ENCODE results near the gene SETBP1. TPM values are rescaled to one million over a fixed set of nuclear protein-coding genes. Genes with fewer than 3 reads are reported as not detected.

Gene SETBP1
- total and polyA plus RNA-seq, 5 experiments from 2014 or later = 0.16 to 1.6 (median 1.6) TPM; not detected in 2

DNA sequence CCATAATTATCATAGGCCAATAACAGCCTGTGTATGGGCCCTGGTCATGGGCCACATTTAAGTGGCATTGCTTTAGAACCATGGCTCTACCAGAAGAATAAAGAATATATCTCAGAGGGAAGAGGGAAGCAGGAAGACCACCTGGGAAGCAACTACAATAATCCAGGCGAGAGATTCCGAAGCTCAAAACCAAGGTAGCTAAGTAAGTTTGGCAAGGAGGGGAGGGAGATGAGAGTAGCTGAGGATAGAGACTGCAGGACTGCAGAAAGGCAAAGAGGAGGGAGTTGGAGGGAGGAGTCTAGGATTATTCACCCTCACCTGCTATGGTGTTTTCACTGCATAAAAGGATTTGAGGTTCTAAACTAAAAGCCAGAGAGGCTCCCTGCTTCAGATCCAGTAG lies 293.5 kb downstream of the SETBP1 start:
- DNase-seq = no peak
- ATAC-seq = no peak
- POLR2A ChIA-PET = no interaction called here
- peaks cover 0 to 7% (median 0%) of the 10 kb centered on the region in 5 donors for H3K27me3 Mint-ChIP-seq
- H3K36me3 Mint-ChIP-seq = no peaks in the 10 kb centered on the region
- H3K4me1 Mint-ChIP-seq = no peaks in the 10 kb centered on the region
- no peaks in the 10 kb centered on the region for H3K9me3 Mint-ChIP-seq
- H3K27ac Mint-ChIP-seq = no peak overlapping the region
- H3K4me3 Mint-ChIP-seq = no peak overlapping the region

DNA sequence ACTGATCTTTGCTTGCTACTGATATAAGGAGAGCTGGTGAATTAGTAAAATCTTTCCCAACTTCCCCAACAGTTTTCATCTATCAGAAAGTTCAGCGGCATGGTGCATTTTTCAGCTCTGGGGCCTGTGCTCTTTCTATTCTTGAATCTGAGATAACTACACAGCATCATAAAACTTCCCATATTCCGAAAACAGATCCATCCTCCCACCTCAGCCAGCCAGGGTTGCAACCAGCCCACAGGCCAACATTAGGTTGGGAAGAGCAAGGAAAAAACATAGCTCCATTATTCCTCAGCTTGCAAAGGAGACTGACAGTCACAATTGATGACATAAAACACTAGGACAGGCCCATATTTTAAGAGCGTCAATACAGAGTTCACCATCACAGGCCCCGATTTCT lies 297.2 kb downstream of the SETBP1 start:
- POLR2A ChIA-PET = no interaction called here
- no peak overlapping the region for H3K4me3 Mint-ChIP-seq
- no peak overlapping the region for H3K27ac Mint-ChIP-seq
- H3K4me1 Mint-ChIP-seq = no peaks in the 10 kb centered on the region
- no peaks in the 10 kb centered on the region for H3K36me3 Mint-ChIP-seq
- ATAC-seq (no peak), DNase-seq (no peak)
- H3K9me3 Mint-ChIP-seq = no peaks in the 10 kb centered on the region
- peaks cover 0 to 7% (median 0%) of the 10 kb centered on the region in 5 donors for H3K27me3 Mint-ChIP-seq

DNA sequence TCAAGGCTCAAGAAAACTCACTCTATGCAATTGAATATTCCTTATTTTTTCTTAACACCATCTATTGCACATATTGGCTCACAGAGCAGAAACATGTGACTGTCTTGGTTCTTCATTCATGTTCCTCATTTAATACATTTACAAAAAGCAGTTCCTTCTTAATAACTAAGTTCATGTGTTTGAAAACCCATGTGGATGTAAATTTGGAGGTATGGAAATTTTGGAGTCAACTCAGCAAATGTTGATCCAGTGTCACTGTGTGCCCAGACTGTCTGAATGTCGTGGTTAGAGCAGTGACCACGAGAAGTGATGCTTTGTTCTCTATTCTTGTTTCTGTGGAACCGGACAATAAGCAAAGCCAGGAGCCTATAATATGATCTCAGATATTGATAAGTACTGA lies 299.1 kb downstream of the SETBP1 start:
- H3K9me3 Mint-ChIP-seq = no peaks in the 10 kb centered on the region
- H3K4me3 Mint-ChIP-seq = no peak overlapping the region
- no peaks in the 10 kb centered on the region for H3K27me3 Mint-ChIP-seq
- DNase-seq (no peak), ATAC-seq (no peak)
- H3K27ac Mint-ChIP-seq = no peak overlapping the region
- H3K4me1 Mint-ChIP-seq = no peaks in the 10 kb centered on the region
- POLR2A ChIA-PET = no interaction called here
- H3K36me3 Mint-ChIP-seq = no peaks in the 10 kb centered on the region

GRCh38 chr18:44981121-44981520 lies 300.4 kb downstream of the SETBP1 start:
- ATAC-seq (no peak), DNase-seq (no peak)
- H3K4me1 Mint-ChIP-seq = no peaks in the 10 kb centered on the region
- no peaks in the 10 kb centered on the region for H3K36me3 Mint-ChIP-seq
- H3K27ac Mint-ChIP-seq = no peak overlapping the region
- POLR2A ChIA-PET = no interaction called here
- H3K27me3 Mint-ChIP-seq = peaks cover 0 to under 1% (median 0%) of the 10 kb centered on the region in 5 donors
- no peaks in the 10 kb centered on the region for H3K9me3 Mint-ChIP-seq
- no peak overlapping the region for H3K4me3 Mint-ChIP-seq

GRCh38 chr18:44986933-44987332 lies 306.2 kb downstream of the SETBP1 start:
- no peak for ATAC-seq
- no peak for DNase-seq
- H3K4me1 Mint-ChIP-seq = no peaks in the 10 kb centered on the region
- no peaks in the 10 kb centered on the region for H3K36me3 Mint-ChIP-seq
- POLR2A ChIA-PET = no interaction called here
- H3K27me3 Mint-ChIP-seq = peaks cover 0 to 1% (median 0%) of the 10 kb centered on the region in 5 donors
- no peak overlapping the region for H3K27ac Mint-ChIP-seq
- no peak overlapping the region for H3K4me3 Mint-ChIP-seq
- peaks cover 0 to 10% (median 0%) of the 10 kb centered on the region in 9 donors for H3K9me3 Mint-ChIP-seq

GRCh38 chr18:44987371-44987770 lies 306.7 kb downstream of the SETBP1 start:
- Mint-ChIP-seq H3K4me3 (no peak overlapping the region), H3K27me3 (peaks cover 0 to 1% (median 0%) of the 10 kb centered on the region in 5 donors), H3K9me3 (peaks cover 0 to 10% (median 0%) of the 10 kb centered on the region in 9 donors), H3K27ac (no peak overlapping the region), H3K4me1 (no peaks in the 10 kb centered on the region), H3K36me3 (no peaks in the 10 kb centered on the region)
- POLR2A ChIA-PET = no interaction called here
- DNase-seq (no peak), ATAC-seq (no peak)

- Mint-ChIP-seq H3K9me3 (peaks cover 0 to 10% (median 0%) of the 10 kb centered on the region in 9 donors), H3K27me3 (peaks cover 0 to 1% (median 0%) of the 10 kb centered on the region in 5 donors), H3K27ac (no peak overlapping the region), H3K4me3 (no peak overlapping the region), H3K4me1 (no peaks in the 10 kb centered on the region), H3K36me3 (no peaks in the 10 kb centered on the region)
- DNase-seq (no peak), ATAC-seq (no peak)
- POLR2A ChIA-PET = no interaction called here
Observed at GRCh38 chr18:44988821-44989587, 308.3 kb downstream of the SETBP1 start.

DNA sequence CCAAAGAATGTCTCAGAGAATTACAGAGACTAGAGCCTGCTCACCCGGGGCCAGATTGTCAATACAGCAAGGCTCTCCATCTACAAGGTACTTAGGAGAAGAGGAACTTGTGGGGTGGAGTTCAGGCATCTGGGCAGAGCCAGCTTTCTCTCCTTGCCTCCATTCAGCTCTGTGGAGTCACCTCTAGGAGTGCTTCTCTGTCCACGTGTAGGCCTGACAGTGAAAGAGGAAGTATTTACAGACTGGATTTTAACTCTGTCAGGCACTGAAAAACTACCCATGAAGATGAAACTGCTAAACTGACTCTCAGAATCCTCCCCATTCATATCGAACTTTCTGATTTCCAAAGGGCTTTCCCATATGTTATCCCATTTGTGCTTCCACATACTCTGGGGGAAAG lies 315.6 kb downstream of the SETBP1 start:
- POLR2A ChIA-PET = no interaction called here
- no peak for DNase-seq
- H3K4me1 Mint-ChIP-seq = peaks cover 0 to 5% (median 0%) of the 10 kb centered on the region in 4 donors
- H3K9me3 Mint-ChIP-seq = peaks cover 0 to 14% (median 6%) of the 10 kb centered on the region in 9 donors
- H3K27ac Mint-ChIP-seq = no peak overlapping the region
- H3K4me3 Mint-ChIP-seq = no peak overlapping the region
- ATAC-seq = no peak
- peaks cover 0 to 1% (median 0%) of the 10 kb centered on the region in 5 donors for H3K27me3 Mint-ChIP-seq
- H3K36me3 Mint-ChIP-seq = peaks cover 0 to 4% (median 0%) of the 10 kb centered on the region in 3 donors

DNA sequence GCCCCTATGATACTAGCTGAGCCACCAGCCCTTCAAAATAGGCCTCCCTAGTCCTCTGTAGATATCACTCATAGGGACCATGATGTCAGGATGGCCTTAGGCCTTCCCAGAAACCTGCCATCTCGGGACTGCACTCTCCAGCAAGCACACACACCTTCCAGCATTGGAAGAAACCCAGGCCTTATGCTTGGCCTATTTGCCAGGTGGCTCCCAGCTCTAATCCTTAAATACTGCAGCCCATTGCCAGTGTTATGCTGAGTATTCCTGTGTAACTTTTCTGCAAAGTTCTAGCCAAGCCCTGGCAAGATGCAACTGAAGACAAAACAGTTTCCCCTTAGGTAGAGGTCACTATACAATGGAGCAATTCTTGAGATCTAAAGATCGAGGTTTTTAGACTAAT lies 316.5 kb downstream of the SETBP1 start:
- Mint-ChIP-seq H3K27ac (no peak overlapping the region), H3K27me3 (peaks cover 0 to 1% (median 0%) of the 10 kb centered on the region in 5 donors), H3K4me1 (peaks cover 0 to 5% (median 0%) of the 10 kb centered on the region in 4 donors), H3K36me3 (peaks cover 0 to 4% (median 0%) of the 10 kb centered on the region in 3 donors), H3K4me3 (no peak overlapping the region), H3K9me3 (peaks cover 0 to 14% (median 6%) of the 10 kb centered on the region in 9 donors)
- ATAC-seq (no peak), DNase-seq (no peak)
- POLR2A ChIA-PET = no interaction called here

- H3K4me3 Mint-ChIP-seq = no peak overlapping the region
- H3K9me3 Mint-ChIP-seq = peaks cover 0 to 14% (median 6%) of the 10 kb centered on the region in 9 donors
- POLR2A ChIA-PET = no interaction called here
- peaks cover 0 to 4% (median 0%) of the 10 kb centered on the region in 3 donors for H3K36me3 Mint-ChIP-seq
- peaks cover 0 to 1% (median 0%) of the 10 kb centered on the region in 5 donors for H3K27me3 Mint-ChIP-seq
- DNase-seq (no peak), ATAC-seq (no peak)
- peaks cover 0 to 5% (median 0%) of the 10 kb centered on the region in 4 donors for H3K4me1 Mint-ChIP-seq
- no peak overlapping the region for H3K27ac Mint-ChIP-seq
Observed at GRCh38 chr18:44998360-44998759, 317.7 kb downstream of the SETBP1 start.

GRCh38 chr18:45004546-45005080 lies 323.9 kb downstream of the SETBP1 start:
- Mint-ChIP-seq H3K27me3 (peaks cover 0 to 4% (median 0%) of the 10 kb centered on the region in 5 donors), H3K36me3 (no peaks in the 10 kb centered on the region), H3K4me1 (peaks cover 4 to 17% (median 12%) of the 10 kb centered on the region in 4 donors), H3K27ac (no peak overlapping the region), H3K4me3 (no peak overlapping the region), H3K9me3 (no peaks in the 10 kb centered on the region)
- POLR2A ChIA-PET = no interaction called here
- no peak for ATAC-seq
- DNase-seq = no peak

DNA sequence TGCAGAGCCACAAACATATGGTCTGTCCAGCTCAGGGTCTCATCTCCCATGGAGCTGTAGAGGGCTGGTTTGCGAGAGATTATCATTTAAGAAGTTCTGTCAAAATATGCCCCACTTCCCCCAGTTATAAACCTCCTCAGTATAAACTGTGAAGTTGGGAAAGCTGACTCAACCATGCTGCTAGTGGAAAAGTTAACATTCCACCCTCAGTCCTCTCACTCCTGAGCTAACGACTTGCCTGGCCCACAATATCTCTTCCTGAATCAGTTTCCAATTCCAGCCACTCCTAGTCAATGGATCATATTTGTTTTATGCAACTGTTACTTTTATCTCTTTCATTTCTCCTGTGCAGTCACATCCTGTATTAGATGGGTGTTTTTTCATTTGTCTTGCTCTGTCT lies 326.2 kb downstream of the SETBP1 start:
- Mint-ChIP-seq H3K36me3 (no peaks in the 10 kb centered on the region), H3K27ac (no peak overlapping the region), H3K4me1 (peaks cover 6 to 23% (median 18%) of the 10 kb centered on the region in 4 donors), H3K27me3 (peaks cover 0 to 4% (median 0%) of the 10 kb centered on the region in 5 donors), H3K9me3 (no peaks in the 10 kb centered on the region), H3K4me3 (no peak overlapping the region)
- DNase-seq (no peak), ATAC-seq (no peak)
- POLR2A ChIA-PET = no interaction called here

DNA sequence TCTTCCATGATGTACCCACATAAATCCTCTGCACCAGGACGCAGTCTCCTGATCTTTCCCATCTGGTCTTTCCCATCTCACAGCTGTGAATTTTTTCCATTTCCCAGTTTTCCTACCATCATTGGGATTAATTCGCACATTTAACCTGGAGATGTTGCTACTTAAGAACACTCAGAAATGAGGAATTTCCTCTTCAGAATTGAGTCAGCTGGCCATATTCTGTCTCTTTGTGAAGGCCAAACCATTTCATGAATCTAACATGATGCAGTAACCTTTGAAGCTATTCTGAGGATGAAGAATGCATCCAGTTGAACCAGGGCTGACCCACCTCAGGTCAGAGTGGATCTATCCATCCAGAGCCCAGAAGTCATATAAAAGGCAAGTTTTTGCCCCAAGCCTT lies 326.8 kb downstream of the SETBP1 start:
- H3K4me3 Mint-ChIP-seq = no peak overlapping the region
- no peaks in the 10 kb centered on the region for H3K36me3 Mint-ChIP-seq
- no peak for ATAC-seq
- H3K27ac Mint-ChIP-seq = no peak overlapping the region
- POLR2A ChIA-PET = no interaction called here
- no peaks in the 10 kb centered on the region for H3K9me3 Mint-ChIP-seq
- H3K4me1 Mint-ChIP-seq = peaks cover 6 to 23% (median 18%) of the 10 kb centered on the region in 4 donors
- no peak for DNase-seq
- peaks cover 0 to 4% (median 0%) of the 10 kb centered on the region in 5 donors for H3K27me3 Mint-ChIP-seq
